Endodermal cell (in vitro differentiated cells): ENCODE results near the gene HS6ST1. TPM values are rescaled to one million over a fixed set of nuclear protein-coding genes. Genes with fewer than 3 reads are reported as not detected.

Source experiments
- DNase-seq: peaks from one replicate; pipeline ENCODE4 v3.0.0-alpha.2; 2017
- H3K27ac ChIP-seq: 2 replicates; pipeline ENCODE4 v1.5.1; 2013; ENCODE audit warnings: mild to moderate bottlenecking, low read depth, low read length, moderate library complexity
- H3K27me3 ChIP-seq: 2 replicates; pipeline ENCODE4 v1.6.1; 2013; ENCODE audit warnings: mild to moderate bottlenecking, low read length, moderate library complexity; ENCODE audit not compliant: insufficient read depth, control insufficient read depth, poor library complexity, severe bottlenecking
- H3K36me3 ChIP-seq: 2 replicates; pipeline ENCODE4 v1.7.0; 2013; ENCODE audit warnings: mild to moderate bottlenecking, low read length, moderate library complexity; ENCODE audit not compliant: control insufficient read depth, insufficient read depth
- H3K4me1 ChIP-seq: one replicate; pipeline ENCODE4 v1.7.0; 2013; ENCODE audit warnings: low read length; ENCODE audit not compliant: control insufficient read depth, insufficient read depth
- H3K4me3 ChIP-seq: 2 replicates; pipeline ENCODE4 v1.5.1; 2013; ENCODE audit warnings: mild to moderate bottlenecking, low read length, moderate library complexity
- H3K9ac ChIP-seq: 2 replicates; pipeline ENCODE4 v1.6.1; 2013; ENCODE audit warnings: mild to moderate bottlenecking, low read length, moderate library complexity; ENCODE audit not compliant: poor library complexity, severe bottlenecking; ENCODE audit errors: extremely low read depth
- H3K9me3 ChIP-seq: 2 replicates; pipeline ENCODE4 v1.6.1; 2013; ENCODE audit warnings: mild to moderate bottlenecking, low read length, moderate library complexity; ENCODE audit not compliant: control insufficient read depth
- H3K27ac Mint-ChIP-seq: 2 replicates; pipeline ENCODE4 v1.8.0; 2020; ENCODE audit warnings: mixed read lengths
- H3K27me3 Mint-ChIP-seq: 2 replicates; pipeline ENCODE4 v1.8.0; 2021; ENCODE audit warnings: mild to moderate bottlenecking, mixed read lengths; ENCODE audit not compliant: insufficient read depth
- H3K36me3 Mint-ChIP-seq: 2 replicates; pipeline ENCODE4 v1.8.0; 2020; ENCODE audit warnings: low read depth, mixed read lengths
- H3K4me1 Mint-ChIP-seq: 2 replicates; pipeline ENCODE4 v1.8.0; 2020; ENCODE audit warnings: mixed read lengths
- H3K4me3 Mint-ChIP-seq: 2 replicates; pipeline ENCODE4 v1.8.0; 2020; ENCODE audit warnings: mild to moderate bottlenecking, moderate library complexity, mixed read lengths
- H3K9me3 Mint-ChIP-seq: 2 replicates; pipeline ENCODE4 v1.8.0; 2020; ENCODE audit warnings: mild to moderate bottlenecking, mixed read lengths
- WGBS, 2 experiments: methylation state at CpG; one replicate each; pipeline versions ENCODE4 v1.1.5 to v1.1.7; 2013; ENCODE audit warnings: missing lambda C conversion rate in 2 of 2, mixed read lengths in 1 of 2; ENCODE audit not compliant: insufficient coverage in 1 of 2, insufficient read length in 1 of 2; 5-methylcytosine and 5-hydroxymethylcytosine counted together
- total RNA-seq, 2 donors: library from RNA; stranded (reverse); fragmentation: NEBNext Ultra II Directional in 1 of 2; extraction: Animal tissue kit (Norgen Biotek cat#: 25700) in 1 of 2; gene quantifications; 2 replicates in 1 of 2; 3 replicates in 1 of 2; pipeline ENCODE4 v1.2.1, GENCODE V29; 2021
- TF ChIP-seq, protein P1 (sequence below): fragments of 200-600 bp; sonication (generic); conservative IDR thresholded peaks from 2 replicates; pipeline ENCODE4 v1.5.0; 2021; ENCODE audit warnings: antibody characterized with exemption, mild to moderate bottlenecking

The HS6ST1 gene
- total RNA-seq, 2 donors from 2014 or later = 93.0 to 106 TPM

DNA sequence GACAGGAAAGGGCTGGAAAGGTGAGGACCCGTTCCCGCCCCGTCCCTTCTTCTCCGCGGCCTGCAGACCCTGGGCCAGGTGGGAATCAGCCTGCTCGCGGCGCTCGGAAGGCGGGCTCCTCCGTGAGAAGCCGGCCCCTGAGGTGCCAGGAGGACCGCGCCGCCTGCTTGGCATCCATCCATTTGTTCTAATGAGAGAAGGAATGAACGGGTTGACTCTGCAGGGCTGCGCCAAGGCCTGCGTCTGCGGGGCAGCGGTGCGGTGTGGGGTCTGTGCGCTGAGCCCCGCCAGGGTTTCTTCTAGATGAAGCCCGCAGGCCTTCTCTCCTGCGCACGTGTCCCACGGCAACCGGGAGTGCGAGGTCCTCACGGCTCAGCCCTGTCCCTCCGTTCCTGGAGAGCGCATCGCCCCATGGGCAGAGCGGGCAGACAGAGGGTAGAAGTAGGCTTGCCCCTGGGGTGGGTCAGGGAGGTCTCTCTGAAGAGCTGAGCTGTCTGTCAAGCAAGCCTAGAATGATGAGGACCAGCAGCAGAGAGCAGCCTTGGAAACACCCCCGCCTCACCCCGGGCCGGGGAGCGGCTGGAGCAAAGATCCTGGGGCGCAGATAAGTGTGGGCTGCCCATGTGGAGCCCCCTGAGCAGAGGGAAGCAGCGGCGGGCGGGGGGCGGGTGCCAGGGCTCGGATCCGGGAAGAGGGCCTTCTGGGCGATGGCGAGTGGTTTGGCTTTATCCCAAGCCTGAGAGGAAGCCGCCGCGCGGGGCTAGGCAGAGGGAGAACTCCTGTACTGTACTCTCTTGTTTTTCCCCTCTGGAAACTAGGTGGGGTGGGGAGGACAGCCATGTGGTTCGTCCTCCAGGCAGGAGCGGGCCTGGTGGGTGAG lies 27.9 kb upstream of the HS6ST1 start:
- Mint-ChIP-seq H3K36me3 (peaks cover 5% of the 10 kb centered on the region), H3K27ac (no peak overlapping the region), H3K4me3 (no peak overlapping the region), H3K4me1 (peaks cover 2% of the 10 kb centered on the region), H3K9me3 (peaks cover 25% of the 10 kb centered on the region), H3K27me3 (no peaks in the 10 kb centered on the region)
- Histone ChIP-seq H3K27me3 (no peaks in the 10 kb centered on the region), H3K27ac (no peak overlapping the region), H3K4me1 (no peaks in the 10 kb centered on the region), H3K9ac (no peak overlapping the region), H3K9me3 (peaks cover 31% of the 10 kb centered on the region), H3K36me3 (no peaks in the 10 kb centered on the region), H3K4me3 (no peak overlapping the region)
- DNase-seq = peak; percentile 45
- WGBS, 2 experiments = 96 to 99% methylated on average over 24 to 53 of the region's 53 CpGs
- TF ChIP-seq, protein P1, sequence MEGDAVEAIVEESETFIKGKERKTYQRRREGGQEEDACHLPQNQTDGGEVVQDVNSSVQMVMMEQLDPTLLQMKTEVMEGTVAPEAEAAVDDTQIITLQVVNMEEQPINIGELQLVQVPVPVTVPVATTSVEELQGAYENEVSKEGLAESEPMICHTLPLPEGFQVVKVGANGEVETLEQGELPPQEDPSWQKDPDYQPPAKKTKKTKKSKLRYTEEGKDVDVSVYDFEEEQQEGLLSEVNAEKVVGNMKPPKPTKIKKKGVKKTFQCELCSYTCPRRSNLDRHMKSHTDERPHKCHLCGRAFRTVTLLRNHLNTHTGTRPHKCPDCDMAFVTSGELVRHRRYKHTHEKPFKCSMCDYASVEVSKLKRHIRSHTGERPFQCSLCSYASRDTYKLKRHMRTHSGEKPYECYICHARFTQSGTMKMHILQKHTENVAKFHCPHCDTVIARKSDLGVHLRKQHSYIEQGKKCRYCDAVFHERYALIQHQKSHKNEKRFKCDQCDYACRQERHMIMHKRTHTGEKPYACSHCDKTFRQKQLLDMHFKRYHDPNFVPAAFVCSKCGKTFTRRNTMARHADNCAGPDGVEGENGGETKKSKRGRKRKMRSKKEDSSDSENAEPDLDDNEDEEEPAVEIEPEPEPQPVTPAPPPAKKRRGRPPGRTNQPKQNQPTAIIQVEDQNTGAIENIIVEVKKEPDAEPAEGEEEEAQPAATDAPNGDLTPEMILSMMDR = no peak

DNA sequence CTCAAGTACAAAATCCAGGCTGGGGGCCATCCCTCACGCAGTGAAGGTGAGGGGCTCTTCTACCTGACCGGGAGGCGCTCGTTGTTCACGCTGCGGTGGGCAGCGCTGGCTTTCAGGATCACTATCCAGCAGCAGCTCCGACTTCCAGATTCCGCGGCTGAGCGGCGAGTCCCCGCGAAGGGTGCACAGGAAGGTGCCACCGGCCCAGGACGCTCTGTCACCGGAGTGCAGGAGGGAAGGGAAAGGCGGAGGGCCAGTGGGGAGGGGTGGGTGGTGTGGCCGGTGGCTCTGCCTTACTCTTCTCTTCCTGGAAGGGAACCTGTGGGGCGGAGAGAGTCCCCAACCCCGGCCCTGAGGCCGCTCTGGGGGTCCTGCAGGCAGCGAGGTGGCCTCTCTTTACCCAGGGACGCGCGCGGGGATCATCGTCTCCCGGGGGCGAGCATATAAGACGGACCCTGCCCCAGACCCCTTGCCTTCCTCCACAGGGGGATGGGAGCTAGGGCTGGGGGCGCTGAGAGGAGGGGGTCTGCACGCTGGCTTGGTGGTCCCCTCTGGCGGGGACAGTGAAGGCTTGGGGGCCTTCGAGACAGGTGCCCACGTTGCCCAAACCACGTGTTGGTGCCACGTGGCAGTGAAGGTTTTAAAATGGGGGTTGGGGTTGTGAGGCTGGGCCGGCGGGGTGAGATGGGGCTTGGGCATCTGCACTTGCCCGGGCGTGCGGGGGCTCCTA lies 26.9 kb upstream of the HS6ST1 start:
- H3K9ac ChIP-seq = no peak overlapping the region
- TF ChIP-seq, protein P1 = no peak
- Mint-ChIP-seq H3K4me3 (no peak overlapping the region), H3K27ac (no peak overlapping the region), H3K4me1 (peaks cover 2% of the 10 kb centered on the region), H3K36me3 (no peaks in the 10 kb centered on the region), H3K9me3 (peaks cover 16% of the 10 kb centered on the region), H3K27me3 (no peaks in the 10 kb centered on the region)
- H3K4me3 ChIP-seq = no peak overlapping the region
- H3K4me1 ChIP-seq = no peaks in the 10 kb centered on the region
- no peaks in the 10 kb centered on the region for H3K36me3 ChIP-seq
- DNase-seq = peak; percentile 35
- H3K27ac ChIP-seq = no peak overlapping the region
- H3K9me3 ChIP-seq = peaks cover 22% of the 10 kb centered on the region
- 95 to 98% methylated on average over 17 to 43 of the region's 43 CpGs for WGBS, 2 experiments
- H3K27me3 ChIP-seq = no peaks in the 10 kb centered on the region

DNA sequence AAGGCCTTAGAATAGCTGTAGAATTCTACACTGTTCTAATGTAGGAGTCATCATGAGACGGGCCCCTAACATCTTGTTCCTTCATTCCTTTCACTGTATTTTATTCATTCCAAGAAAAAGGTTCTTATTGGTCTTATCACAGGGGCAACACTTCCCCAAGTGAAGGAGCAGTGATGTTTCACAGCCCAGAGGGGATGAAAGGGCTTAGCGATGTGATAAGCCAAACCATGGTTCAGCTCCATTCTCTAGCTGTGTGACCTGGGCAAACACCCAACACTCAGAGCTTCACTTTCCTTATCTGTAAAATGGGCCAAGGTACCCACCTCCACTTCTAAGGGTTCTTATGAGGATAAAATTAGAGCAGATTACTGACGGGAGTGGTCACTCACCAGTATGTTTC lies 25.4 kb upstream of the HS6ST1 start:
- Mint-ChIP-seq H3K27ac (no peak overlapping the region), H3K4me3 (no peak overlapping the region), H3K27me3 (no peaks in the 10 kb centered on the region), H3K4me1 (peaks cover 2% of the 10 kb centered on the region), H3K9me3 (peaks cover 14% of the 10 kb centered on the region), H3K36me3 (peaks cover 3% of the 10 kb centered on the region)
- no peak overlapping the region for H3K27ac ChIP-seq
- WGBS, 2 experiments = 90 to 94% methylated on average over 2 to 3 of the region's 3 CpGs
- H3K27me3 ChIP-seq = no peaks in the 10 kb centered on the region
- DNase-seq = peak; percentile 6
- TF ChIP-seq, protein P1 = no peak
- no peaks in the 10 kb centered on the region for H3K4me1 ChIP-seq
- no peaks in the 10 kb centered on the region for H3K36me3 ChIP-seq
- peaks cover 14% of the 10 kb centered on the region for H3K9me3 ChIP-seq
- peak overlapping the region; percentile 8 for H3K4me3 ChIP-seq
- no peak overlapping the region for H3K9ac ChIP-seq
